Fibroblast of lung (primary cell): ENCODE results near the gene CCNK.

Experiments used
- CTCF ChIP-seq, 2 donors: IDR thresholded peaks in 1 of 2; conservative IDR thresholded peaks in 1 of 2; 1 replicate in 1 of 2; 2 replicates in 1 of 2; pipeline ENCODE4 v1.5.1; 2011 to 2012; ENCODE audit warnings: low read length in 2 of 2, control low read depth in 1 of 2, inconsistent platforms in 1 of 2, low read depth in 1 of 2, mild to moderate bottlenecking in 1 of 2
- EZH2 ChIP-seq: IDR thresholded peaks from 2 replicates; pipeline ENCODE4 v1.5.1; 2012; ENCODE audit warnings: low read length, control low read depth, mild to moderate bottlenecking; ENCODE audit errors: missing control alignments

GRCh38 chr14:99468081-99468480 is 13.1 kb upstream of the CCNK start:
- TF ChIP-seq CTCF (conservative IDR thresholded peaks at IDR 0.05 in 1 of 2, IDR thresholded peaks at IDR 0.05 in 1 of 2; ENCODE audit: low read depth in 1 of 2, low read length in 2 of 2) = no peak
- TF ChIP-seq EZH2 = no peak
